ENCODE results near the gene HERC4.
"Not testable (repeated sequence)": the region's sequence is repeated elsewhere in the genome, so short reads cannot be mapped to it uniquely, and the experiment has no call there.

Gene HERC4

DNA sequence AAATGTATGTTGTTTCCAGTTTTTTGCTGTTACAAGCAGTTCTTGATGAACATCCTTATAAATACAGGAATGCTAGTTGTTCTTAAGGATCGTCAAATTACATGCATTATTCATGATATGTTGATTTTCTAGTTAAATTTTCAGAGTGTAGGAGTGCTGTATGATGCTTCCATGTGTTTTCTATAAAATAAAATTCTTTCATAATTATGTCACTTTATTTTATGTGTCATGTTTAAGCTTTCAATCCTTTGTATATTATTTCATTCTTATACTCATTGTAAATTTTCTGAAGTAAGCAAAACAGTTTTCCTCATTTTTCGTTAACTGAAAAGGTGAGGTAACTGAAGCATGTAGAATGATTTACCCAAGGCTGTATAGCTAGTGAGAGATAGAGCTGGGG, 17.4 kb upstream of the HERC4 start:
- DNase-seq, result no peak

DNA sequence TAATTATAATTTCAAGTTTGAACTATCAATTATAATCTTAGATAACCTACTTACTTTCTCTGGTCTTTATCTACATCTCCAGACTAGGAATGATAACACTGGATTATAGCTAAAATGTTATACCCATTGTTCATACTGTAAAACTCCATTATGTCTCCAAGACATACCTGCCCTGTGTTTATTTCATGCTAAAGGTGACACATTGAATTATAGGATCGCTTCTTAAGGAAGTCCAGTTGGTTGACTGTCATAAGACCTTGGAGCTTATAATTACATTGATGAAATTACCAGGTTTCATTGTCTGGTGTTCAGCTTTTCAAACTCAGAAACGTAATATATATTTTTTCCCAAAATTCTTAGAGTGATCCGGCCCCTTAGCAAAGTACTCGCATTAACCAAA, 15.5 kb upstream of the HERC4 start:
- no peak for DNase-seq

DNA sequence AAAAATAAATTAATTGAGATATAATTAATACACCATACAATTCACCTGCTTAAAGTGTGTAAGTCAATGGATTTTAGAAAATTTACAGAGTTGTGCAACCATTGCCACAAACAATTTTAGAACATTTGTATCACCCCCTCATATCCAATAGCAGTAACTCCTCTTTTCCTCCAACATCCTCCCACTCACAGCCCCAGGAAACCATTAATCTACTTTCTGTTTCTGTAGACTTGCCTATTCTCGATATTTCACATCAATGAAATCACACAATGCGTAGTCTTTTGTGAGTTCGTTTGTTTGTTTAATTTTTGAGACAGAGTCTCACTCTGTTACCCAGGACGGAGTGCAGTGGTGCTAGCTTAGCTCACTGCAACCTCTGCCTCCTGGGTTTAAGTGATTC, 13.7 kb upstream of the HERC4 start:
- DNase-seq, result no peak

DNA sequence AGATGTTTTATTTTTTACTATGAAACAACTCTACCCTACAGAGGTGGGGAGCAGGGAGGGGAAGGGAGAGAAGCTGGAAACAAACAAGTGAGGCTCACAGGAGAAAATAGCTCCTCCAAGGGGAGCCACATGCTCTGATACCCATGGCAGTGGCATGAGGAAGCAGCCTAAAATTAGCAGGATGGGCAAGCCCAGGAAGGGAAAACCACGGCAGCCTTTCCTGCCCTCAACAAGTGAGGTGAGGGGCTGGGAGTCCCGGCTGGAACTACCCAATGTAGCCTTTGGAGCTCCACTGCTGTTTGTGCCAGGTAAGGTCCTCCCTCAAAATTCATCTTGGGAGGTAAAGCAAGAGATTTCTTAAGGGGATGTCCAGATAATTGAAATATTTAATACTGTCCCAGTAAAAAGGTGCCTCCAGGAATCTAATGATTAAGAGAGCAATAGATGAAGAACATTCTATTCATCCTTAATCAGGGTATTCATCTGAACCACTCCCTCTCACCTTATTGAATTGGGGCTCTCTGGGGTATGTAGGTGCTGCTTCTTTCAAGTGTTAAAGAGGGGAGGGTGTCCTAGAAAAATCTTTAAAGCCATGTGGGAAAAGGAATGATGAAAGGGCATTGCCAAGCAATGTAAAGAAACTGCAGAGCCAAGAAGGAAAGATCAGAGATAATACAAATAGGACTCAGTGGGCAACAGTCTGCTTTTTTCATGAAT, 12.8 kb upstream of the HERC4 start:
- no peak for DNase-seq

DNA sequence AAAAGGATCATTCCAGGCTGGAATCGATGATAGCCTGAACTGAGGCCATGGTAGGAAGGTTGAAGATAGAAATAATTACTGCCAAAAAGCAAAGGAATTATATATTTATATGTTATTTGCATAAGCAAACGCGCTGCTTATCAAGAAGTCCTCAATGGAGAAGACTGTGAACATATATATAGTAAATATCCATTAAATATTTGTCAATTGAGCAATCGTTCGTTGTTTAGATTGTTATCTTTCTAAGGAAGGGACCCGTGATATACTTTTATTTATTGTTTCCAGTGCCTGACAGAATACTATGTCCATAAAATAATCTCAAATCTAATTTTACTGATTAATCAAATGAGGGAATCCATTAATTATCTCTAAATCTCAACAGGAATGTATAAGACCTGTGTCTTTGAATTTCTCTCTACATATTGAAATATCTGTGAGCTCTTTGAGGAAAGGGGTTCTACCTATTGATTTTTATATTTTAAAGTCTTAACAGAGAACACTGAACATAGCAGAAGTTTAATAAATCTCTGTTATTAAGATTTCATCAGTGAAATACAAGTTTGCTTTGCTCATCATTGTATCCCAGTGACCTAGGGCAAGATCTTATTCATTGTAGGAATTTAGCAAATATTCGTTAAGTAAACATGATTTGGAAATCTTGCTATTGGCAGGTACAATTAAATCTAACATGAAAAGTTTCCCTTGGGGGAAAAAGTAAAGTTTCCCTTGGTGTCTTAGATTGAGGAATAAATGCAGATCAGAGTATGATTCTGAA, 12.0 kb upstream of the HERC4 start:
- no peak for DNase-seq

DNA sequence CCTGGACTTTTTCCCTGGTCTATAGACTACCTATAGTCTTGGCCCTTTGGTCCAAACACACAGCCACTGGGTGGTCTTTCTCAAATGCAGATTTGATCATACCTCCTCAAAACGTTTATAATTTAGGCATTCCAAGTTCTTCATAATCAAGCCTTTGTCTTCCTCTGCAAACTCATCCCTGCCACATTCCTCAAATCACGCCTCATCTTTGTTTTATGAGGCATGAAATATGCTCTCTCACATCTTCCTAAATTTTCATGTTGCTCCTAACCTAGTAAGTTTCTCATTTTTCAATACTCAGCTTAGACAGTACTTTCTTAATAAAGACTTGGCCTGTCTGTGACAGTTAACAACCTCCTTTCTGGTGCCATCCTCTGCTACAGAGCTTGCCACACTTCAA, 10.9 kb upstream of the HERC4 start:
- no peak for DNase-seq

DNA sequence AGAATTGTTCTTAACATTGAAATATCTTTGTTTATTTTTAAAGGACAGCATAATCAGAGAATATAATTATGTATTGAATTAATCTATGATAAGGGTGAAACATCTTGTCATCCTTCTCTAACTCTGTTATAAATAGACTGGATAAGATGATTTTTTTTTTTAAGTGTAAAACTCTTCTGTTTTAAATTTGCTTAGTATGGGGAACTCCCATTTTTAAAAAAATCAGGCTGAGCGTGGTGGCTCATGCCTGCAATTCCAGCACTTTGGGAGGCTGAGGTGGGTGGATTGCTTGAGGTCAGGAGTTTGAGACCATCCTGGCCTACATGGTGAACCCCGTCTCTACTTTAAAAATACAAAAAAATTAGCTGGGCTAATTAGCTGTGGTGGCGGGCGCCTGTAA, 9.4 kb upstream of the HERC4 start:
- no peak for DNase-seq

DNA sequence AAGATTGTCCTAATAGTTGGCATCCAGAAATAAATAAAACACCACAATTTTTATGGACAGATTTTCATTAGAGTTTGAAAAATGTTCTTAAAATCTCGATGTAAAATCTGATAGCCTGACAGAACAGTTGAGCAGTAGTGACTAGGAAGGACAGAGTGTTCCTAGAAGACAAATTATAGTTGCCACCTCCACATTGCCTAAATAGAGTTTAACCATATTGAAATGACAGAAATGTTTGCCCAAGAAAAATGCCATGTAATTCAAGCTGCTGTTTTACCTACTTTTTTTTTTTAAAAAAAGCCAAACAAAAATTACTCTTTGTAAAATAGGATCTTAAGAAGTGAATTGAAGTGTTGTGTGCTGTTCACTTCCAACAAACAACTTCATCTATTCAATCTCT, 8.9 kb upstream of the HERC4 start:
- DNase-seq, result no peak

DNA sequence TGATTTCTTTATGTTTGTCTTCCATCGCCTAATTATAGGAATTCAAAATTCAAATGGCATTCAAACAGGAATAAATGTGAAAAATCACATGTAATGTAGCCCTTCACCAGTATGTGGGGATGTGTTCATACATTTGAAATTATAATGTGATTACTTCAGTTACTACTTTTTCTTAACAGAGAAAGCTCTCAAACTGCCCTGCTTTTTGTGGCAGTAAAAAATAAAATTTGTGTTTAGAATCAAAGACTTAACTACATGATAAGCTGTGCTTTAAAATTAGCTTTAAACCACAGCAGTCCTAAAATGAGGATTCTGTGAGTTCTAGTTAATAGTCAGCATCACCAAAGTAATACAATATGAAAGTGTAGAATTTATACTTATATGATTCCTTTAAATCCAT, 7.8 kb upstream of the HERC4 start:
- peak in 1 of 51 donors; percentile 15 for DNase-seq

DNA sequence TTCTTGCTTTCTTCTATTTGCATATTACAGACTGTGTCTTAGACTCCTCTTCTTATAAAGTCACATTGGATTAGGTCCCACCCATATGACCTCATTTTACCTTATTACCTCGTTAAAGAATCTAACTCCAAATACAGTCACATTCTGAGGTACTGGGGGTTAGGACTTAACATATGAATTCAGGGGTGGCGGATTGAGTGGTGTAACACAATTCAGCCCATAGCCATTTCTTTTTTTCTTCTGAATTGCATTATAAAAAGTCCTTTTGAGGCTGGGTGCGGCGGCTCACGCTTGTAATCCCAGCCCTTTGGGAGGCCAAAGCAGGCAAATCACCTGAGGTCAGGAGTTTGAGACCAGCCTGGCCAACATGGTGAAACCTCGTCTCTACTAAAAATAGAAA, 6.8 kb upstream of the HERC4 start:
- no peak for DNase-seq

DNA sequence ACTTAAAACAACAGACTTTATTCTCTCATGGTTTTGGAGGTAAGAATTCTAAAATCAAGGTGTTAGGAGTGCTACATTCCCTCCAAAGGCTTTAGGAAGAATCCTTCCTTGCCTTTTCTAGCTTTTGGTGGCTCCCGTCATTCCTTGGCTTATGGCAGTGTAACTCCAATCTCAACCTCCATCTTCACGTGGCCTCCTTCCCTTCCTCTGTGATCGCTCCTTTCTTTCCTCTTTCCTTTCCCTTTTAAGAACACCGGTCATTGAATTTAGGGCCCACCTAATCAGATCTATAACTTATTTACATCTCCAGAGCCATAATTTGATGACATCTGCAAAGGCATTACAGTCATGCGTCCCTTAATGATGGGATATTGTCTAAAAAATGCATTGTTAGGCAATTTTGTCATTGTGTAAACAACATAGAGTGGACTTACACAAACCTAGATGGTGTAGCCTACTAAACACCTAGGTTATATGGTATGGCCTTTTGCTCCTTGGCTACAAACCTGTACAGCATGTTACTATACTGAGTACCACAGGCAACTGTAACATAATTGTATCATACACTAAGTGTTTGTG, 5.9 kb upstream of the HERC4 start:
- DNase-seq, result no peak

DNA sequence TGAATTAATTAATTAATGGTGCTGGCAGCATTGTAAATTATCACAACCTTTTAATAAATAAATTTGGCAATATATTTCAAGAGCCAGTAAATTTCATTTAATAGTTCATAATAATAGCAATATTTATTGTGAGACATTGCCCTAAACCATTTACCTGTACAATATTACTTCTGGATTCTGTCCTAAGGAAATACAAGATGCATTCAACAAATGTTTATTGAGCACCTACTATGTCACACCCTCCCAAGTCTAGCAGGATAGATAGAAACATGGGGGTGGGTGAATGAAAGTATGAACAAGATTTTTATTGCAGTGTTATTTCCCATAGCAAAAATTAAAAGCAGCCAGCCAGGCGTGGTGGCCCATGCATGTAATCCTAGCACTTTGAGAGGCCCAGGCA, 4.4 kb upstream of the HERC4 start:
- DNase-seq, result no peak

DNA sequence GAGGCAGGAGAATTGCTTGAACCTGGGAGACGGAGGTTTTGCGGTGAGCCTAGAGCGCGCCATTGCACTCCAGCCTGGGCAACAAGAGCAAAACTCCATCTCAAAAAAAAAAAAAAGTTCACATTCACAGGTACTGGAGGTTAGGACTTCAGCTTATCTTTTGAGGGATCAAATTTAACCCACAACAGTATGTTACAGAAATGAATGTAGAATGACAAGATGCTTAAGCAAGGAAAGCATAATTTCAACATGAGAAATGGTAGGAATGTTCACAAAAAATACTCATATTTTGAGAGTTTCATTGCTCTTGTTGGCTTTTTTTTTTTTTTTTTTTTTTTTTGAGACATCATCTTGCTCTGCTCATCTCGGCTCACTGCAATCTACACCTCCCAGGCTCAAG, 1.9 kb upstream of the HERC4 start:
- DNase-seq, result no peak

DNA sequence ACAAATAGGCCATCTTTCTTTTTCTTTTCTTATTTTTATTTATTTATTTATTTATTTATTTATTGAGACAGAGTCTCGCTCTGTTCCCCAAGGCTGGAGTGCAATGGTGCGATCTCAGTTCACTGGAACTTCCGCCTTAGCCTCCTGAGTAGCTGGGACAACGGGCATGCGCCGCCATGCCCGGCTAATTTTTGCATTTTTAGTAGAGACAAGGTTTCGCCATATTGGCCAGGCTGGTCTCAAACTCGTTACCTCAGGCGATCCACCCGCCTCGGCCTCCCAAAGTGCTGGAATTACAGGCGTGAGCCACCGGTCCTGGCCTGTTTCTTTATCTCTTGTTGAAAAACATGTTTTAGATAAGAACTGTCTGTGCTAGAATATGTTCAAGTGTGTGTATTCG, 998 bp upstream of the HERC4 start:
- DNase-seq, result not testable (repeated sequence)

DNA sequence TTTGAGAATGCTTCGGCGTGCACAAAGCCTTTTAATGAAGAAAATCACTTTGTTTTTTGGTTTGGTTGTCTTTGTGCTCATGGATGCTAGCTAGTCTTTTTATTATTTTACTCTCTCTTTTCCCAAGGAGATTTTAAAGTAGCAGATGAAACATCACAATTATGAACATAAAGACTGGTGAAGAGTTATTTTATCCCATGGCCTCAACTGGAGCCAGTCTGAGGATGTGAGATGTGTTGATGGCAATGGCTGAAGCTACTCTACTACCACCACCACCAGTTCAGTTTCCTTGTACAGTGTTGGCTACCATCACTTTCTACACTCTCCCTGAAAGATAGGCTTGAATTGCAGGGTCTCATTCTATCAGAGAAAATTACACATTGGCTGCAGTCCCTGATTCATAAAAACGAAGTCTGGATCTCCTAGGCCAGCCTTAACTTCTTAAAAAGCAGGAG, 494 bp upstream of the HERC4 start:
- peak in 1 of 51 donors; percentile 57 for DNase-seq

DNA sequence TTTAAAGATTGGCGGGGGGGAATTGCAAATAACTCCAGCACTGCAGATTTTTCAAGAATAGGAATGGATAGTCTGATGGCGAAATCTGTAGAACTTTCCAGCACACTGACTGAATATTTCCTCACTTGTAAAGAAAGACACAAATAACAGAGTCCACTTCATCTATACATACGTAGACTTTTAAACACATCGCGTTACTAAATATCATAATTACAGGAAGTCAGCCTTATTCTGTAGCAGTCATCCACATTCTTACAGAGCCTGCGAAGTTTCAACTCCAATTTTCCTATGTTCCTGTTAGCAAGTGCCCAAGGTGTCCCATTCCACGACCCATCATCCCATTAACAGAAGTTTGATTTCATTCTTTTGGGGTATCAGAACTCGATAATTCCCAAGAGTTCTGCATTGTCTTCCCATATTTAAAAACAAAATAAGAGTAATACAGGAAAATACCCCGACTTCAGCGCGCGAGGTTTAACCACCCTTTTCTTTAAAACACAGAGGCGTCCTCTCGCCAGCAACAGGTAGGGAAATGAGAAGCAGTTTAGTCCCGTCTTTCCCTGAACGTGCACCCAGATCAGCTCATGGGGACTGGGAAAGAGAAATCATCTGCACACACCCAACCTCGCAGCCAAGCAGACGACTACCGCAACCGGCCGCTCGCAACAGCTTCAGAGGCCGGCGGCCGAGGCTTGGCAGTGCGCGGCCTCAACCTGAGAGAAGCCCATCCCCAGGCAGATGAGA, 880 bp downstream of the HERC4 start:
- DNase-seq, result peak in 7 of 51 donors; percentile 32 to 78 (median 57)

DNA sequence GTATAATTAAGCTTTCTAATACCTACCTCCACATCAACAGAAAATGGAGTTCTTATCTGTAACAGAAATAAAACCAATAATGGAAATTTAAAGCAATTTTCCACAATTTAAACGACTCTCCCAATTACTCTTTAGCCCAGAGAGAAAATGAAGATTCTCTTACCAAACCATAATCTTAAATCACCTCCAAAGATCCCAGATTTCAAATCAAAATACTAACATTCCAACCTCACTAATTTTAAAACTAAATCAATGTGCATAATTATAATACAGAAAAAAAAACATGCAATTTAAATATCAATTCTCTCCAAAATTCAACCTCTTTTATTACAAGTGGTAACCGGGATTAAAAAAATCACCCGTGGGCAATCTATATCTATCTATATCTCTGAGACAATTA, 1.5 kb downstream of the HERC4 start:
- no peak for DNase-seq

DNA sequence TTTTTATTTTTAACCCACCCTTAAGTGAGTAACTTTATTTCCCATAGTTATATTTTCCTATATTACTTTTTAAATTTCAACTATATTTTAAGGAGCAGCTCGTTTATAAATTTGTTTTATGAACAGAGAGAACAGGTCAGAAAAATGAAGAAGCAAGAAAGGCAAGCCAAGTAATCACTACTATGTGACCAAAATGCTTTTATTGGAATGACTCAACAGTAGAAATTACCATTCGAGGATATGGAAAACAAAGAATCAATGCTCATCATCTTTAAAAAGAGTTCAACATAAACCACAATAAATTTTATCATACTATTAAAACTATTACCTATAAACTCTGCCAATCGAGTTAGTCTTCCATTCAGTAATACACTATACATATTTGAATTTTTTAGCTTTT, 7.6 kb downstream of the HERC4 start:
- no peak for DNase-seq

DNA sequence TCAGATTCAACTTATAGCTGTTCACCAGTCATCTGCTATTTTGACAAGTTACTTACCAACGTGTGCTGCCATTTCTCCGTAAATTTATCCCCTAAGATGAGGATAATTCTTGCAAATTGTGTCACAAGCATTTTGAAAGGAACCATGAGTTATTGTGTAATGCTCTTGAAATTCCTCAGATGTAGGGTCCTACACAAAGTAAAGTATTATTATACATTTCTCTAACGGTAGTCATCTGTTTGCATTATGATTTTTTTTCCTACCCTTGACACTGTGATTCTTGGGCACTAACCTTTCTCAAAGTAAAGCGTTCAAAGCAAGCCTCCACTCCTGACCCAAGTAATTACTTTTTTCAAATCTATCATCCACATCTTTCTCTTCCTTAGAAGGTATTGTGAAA, 8.1 kb downstream of the HERC4 start:
- no peak for DNase-seq

DNA sequence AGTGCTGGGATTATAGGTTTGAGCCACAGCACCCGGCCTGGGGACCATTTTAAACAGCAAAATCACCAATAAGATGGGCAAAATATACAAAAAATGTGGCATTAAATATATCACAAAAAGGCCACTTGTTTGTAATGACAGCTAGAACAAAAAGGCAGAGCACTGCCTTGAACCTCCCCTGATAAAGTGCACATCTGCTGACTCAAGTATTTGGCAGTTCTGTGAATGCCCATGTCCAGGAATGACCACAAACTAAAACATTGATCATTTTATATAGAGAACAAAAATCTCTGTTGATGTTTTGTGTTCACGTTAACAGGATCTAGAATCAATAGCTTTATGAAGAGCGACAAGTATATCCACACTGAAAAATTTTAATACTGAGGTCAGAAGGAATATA, 21.5 kb downstream of the HERC4 start:
- DNase-seq, result no peak

DNA sequence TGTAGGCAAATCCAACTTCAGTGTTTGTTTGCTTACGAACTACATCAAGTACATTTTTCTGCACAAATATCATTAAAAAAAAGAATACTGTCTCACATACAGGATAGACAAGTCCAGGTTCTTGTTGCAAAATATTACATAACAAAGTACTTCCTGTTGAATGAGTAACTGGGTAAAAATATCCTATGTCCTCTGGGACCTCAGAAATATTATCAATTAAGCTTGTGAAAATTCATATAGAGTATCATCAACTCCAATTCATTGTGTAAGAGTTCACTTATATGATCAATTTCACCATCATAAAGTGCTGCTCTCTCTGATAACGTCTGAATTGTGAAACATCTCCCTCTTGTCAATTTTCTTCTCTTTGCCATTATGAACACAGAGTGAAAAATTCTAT, 22.6 kb downstream of the HERC4 start:
- DNase-seq, result no peak
